ENCODE measurements around the gene ATRN. TPM values are rescaled to one million over a fixed set of nuclear protein-coding genes. Genes with fewer than 3 reads are reported as not detected.
A peak's percentile ranks its signal among the peaks of the same experiment; 100 is the strongest.

The ATRN gene
- total RNA-seq, 1 donor from 2014 or later, result 43.7 TPM

DNA sequence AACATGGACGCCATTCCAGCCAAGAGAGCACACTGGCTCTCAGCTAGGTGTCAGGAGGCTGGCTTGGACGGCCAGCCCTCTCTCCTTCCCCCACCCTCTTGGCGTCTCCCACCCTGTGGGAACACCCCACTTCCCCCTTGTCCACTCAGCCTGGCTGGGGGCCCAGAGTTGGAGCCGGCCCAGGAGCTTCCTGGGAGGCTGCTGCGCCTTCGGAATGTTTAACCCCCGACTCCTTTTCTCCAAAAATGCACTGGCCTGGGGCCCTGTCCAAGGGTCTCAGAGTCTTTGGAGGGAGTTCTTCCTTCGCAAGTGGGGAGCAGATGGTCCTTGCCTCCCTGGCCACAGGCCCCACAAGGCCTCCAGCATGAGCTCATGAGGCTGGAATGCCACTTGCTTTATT is 206.9 kb downstream of the ATRN start:
- peak; percentile 83 for DNase-seq

DNA sequence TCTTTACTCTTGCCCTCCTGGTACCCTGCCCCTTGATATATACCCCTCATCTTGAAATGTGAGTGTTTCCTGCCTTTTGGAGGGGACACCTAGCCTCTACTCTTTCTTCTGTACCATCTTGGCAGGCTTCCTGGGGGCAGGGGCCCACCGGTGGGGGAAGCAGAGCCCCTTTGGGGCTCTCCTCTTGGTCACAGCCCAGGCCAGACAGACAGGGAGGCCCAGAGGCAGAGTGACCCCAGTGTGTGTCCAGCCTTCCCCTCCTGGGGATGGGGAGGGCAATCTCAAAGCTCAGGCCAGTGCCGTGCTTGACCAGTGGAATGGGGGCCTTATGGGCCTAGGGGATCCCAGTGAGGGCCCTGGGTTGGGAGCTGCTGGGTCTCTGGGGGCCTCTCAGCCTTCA is 207.4 kb downstream of the ATRN start:
- no peak for DNase-seq

DNA sequence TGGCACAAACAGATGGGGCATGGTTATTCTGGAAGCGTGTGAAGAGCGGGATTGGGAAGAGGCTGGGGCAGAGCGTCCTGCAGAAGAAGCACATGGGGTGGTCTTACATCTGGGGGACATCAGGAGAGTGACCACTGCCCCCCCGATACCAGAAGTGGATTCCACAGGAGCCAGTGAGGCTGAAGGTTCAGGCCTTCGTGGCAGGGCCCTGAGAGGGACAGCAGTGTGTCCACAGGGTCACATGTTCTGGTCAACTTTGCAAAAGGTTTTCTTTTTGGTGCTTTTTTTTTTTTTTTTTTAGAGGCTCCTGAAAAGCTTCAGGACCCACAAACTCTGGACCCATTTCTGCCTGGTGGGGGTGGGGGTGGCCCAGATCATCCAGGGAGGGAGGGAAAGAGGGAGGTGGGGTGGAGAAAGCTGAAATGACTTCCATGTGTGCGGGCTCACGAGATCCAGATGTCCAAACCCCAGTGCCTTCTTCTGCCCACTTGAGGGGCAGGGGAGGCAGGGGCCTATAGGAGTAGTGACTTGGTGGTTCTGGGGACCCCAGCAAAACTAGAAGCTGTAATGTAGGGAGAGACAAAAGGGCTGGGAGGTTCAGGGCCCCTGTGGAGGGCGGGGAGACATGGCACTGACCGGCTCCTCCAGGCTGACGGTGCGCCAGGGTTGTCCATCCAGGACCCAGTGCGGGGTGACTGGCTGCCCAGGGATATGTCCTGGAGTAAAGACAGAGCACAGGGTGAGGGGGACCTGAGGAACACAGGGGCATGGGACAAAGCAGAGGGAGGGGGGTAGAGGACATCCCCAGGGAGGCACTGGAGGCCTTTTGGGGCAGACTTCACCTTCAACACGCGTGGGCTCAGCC is 208.3 kb downstream of the ATRN start:
- no peak for DNase-seq

DNA sequence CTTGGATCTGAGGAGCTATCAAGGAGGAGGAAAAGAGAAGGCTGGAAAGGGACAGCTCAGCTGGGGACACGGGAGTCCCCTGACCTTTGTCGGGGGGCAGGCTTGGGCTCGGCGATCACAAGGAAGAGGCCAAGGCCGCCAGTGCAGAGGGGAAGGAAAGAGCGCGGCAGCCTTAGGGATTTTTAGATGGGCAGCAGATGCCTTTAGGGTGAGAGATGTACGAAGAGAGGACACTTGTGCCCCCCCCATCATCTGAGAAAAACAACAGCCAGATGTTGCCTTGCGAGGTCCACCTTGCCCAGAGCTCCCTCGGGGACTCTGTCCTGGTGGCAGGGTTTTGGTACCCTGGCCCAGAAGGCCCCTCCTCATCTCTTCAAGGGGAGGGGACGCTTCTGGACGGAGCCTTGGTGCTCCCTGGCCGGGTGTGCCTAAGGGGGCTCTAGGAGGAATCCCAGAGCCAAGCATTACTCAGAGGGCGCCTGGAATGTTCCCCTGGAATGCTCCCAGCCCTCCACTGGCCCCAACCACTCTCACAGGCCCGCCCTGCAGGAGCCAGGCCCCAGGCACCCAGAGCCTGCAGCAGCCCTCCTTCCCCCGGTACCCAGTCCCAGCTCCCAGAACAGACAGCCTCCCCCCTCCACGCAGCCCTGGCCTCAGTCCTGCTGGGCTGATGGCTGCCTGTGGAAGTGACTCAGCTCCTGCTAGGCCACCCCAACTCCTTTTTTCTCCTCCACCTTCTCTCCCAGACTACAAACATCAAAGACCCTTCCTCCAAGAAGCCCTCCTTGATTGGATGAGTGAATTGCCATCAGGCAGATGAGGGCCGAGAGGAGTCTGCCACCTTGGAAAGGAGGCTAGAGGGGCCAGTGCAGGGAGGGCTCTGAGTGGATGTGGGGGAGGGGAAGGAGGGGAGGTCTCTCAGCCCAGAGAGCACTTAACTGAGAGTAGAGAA is 209.2 kb downstream of the ATRN start:
- peak; percentile 60 for DNase-seq

DNA sequence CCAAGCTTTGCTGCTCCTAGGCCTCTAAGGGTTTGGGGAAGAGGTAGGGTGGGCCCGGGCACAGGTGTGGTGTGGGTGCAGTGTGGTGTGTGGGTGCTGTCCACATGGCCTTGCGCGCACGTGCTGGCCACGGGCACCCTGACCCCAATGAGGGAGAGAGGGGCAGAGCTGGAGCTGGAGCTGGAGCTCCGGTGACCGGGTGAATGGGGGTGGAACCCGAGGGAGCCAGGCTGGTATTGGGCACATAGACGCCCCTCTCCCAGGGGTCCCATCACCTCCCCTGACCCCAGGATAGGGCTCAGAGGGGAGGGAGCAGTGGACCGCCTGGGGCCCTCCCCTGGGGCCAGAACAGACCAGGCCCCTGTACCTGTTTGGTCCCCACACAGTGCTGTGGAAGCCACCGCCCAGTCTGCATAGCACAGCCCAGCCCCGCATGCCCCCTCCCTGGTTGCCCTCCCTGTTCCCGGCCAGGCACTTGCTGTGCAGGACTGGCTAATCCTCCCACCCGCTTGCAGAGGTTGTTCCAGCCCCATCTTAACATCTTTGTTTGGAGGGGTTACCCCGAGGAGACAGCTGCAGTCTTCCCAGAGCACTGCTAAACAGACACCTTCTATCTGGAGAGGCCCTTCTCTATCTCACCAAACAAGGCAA is 210.0 kb downstream of the ATRN start:
- DNase-seq, result peak; percentile 47

DNA sequence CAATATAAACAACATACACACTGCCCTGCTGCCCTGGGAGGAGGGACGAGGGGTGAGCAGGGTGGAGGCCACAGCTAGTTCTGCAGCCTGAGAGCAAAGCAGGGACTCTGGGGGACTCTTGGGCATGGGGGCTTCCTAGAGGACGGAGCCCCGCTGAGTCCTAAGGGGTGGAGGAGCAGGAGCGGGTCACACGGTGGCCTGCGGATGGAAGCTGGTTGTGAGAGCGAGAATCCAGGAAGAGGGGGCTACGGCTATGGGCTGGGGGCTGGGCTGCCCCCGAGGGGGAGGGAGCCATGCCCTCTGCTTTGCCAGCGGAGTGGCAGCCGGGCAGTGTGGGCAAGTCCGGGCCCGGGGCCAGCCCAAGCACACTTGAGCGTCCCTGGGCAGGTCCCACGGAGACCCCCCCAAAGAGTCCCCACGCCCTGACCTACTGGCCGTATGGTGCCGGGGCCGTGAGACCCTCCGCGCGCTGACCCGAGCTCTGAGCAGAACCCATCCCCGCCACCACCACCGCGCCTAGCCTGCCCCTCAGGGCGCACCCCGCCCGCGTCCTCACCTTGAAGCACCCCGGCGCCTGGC is 210.6 kb downstream of the ATRN start:
- DNase-seq, result no peak

DNA sequence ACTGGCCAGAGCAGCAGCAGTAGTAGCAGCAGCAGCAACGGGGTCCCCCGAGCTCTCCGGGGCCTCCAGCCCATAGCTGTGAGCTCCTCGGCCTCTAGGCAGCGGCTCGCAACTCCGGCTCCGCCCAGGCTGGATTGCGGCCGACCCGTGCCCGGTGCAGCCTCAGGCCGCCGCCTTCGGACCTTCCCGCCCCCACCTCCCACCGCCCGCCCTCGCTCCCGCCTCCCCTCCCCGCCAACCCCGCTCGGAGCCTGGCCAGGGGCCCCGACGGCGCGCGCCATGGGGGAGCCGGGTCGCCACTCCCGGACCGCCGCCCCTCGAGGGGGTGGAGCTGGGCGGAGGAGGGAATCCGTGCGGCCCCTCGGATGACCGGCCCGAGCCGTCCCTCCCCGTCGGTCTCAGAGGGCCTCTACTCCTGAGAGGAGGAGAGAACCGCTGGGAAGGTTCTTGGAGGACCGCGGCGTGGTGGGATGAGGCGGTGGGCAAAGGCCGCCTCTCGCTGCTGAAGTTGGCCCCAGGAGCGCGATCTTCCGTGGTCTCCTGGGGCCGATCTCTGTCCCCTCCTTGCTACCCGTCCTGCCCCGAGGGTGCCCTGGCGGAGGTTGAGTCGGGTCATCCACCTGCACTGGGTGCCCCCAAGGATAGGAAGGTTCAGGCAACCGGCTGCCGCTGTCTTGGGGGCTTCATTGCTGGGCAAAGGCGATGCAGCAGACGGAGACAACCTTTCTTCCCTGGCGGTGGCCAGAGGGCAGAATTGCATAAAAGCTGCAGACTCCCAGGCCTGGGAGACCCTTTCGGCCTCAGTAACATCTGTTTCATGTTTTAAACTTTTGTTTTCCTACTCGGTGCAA is 211.3 kb downstream of the ATRN start, which contains the start of gene ADAM33:
Gene ADAM33, minus strand, starts transcription at position 80 of the 851 bp plus-strand sequence. Its CDS starts 6 bp downstream, at position 74.
- DNase-seq, result peak; percentile 54

DNA sequence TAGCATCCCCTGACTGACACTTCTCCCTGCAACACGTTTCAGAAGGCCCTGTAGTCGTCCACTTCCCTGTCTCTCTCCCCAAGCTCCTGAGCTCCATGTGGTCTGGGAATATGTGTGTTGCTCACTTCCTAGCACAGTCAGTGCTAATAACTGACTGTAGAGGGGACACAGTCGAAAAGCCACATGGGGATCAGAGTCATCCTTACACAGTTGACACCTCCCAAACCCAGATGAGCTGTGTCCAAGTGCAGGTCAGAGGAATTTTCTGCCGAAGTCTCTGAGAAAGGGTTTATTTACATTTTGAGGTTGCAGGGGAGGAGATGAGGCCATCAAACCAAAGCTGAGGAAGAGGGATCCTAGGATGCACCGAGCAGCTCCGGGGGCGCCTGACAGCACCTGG is 214.5 kb downstream of the ATRN start:
- no peak for DNase-seq

DNA sequence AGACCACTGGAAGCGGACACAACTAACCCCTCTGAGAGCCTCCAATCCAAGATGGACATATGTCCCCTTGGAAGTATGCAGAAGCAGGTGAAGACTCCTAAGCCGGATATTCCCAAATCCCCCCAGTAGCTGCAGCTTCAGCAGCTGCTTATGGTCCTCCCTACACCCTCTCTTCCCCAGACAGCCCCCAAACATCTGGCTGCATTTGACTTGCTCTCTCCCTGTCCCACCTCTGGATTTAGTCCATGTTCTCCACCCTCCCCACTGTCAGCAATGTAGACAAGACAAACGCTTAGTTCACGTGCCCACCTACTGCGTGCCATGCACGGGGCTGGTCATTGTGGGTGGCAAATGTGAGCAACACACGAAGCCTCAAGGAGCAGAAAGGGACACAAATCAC is 215.6 kb downstream of the ATRN start:
- peak; percentile 69 for DNase-seq

DNA sequence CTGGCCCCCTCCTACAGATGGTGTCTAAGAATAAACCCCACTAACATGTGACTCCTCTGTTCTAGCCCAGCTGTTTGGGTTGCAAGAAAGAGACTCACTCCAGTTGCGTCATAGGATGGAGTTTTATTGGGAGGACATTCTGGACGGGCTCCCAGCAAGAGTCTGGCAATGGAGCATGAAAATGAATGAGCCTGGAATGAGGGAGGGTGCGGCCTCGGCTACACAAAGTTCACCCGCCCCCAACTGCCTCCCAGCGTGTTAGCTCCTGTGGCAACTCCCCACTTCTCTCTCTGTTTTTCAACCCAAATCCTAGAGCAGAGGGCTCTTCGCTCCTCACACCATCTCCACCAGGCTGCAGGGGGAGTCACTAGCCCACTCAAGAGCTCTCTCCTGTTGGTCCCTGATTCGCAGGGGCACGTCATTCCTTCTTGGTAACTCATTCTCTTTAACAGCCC is 216.1 kb downstream of the ATRN start:
- peak; percentile 97 for DNase-seq

DNA sequence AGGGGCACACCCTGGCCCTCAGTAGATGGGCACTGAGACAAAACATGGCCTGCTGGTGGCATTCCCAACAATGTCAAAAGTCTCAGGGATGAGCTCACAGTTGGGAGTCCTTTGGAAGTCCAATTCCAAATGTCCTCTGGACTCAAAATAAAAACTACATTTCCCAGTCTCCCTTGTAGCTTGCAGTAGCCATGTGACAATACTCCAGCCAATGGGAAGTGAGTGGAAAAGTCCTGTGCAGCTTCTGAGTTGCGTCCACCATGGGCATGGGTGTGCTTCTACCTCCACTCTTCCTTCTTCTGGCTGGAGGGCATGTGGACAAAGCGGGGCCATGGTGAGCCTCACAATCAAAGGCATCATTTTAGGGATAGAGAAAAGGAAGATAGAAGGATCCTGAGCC is 216.8 kb downstream of the ATRN start:
- DNase-seq, result peak; percentile 76

DNA sequence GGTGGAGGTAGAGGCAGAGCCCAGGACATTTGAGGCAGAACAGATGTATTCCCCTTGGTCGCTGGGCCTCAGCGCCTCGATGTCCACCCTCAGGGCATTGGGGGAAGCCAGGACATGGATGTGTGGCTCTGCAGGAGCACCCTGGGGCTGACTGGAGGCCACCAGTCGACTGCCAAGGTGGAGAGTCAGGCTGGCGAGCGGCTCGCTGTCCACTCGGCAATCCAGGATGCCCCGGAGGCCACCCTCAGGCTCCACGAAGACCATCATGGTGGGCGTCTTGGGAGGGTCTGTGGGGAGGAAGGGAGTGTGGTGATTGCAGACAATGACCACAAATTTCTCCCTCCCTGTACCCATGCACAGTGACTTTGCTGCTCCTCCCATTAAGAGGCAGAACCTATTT is 219.2 kb downstream of the ATRN start:
- DNase-seq, result no peak

DNA sequence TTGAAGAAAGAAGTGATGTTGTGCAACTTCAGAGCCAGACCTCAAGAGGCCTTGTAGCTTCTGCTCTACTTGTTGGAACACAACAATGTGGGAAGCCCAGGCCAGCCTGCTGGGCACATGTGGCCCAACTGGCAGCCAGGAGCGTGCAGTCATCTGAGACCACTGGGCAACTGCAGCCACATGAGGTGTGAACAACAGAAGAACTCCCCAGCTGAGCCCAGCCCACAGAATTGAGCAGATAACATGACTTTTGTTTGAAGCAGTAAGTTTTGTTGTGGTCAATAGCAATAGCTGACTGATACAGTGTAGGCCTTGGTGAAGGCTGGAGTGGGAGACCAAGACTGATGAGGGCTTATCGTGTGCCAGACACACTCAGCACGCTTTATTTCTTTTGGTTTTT is 219.6 kb downstream of the ATRN start:
- no peak for DNase-seq

DNA sequence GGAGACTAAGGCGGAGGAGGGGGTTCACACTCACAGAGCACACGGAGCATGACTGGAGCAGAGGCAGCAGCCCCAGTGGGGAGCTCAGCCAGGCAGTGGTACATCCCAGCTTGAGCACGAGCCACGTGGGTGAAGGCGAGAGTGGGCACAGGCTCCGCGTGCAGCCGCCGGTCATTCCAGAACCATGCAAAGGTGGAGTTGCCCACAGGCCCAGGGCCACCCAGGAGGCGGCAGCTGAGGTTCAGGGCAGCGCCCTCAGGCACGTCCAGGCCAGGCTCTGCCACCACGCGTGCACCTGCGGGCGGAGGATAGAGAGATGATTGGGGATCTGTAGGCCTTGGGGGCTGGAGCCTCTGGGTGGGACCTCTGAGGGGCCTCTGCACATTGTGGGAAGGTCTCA is 220.5 kb downstream of the ATRN start:
- no peak for DNase-seq

DNA sequence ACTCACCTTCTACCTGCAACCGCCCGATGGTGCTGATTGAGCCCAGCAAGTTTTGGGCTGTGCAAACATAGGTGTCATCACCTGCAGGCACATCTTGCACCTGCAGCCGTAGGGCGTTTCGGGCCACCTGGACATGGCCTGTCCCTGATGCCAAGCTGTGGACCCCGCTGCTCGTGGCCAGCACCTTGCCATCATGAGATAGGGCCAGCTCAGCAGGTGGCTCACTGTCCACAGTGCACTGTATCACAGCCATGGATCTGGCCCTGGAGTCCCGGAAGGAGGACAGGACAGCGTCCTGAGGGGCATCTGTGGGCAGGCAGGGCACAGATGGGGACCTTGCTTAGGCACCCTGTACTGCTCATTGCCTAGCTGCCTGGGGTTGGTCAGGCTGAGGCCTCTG is 221.1 kb downstream of the ATRN start:
- no peak for DNase-seq

DNA sequence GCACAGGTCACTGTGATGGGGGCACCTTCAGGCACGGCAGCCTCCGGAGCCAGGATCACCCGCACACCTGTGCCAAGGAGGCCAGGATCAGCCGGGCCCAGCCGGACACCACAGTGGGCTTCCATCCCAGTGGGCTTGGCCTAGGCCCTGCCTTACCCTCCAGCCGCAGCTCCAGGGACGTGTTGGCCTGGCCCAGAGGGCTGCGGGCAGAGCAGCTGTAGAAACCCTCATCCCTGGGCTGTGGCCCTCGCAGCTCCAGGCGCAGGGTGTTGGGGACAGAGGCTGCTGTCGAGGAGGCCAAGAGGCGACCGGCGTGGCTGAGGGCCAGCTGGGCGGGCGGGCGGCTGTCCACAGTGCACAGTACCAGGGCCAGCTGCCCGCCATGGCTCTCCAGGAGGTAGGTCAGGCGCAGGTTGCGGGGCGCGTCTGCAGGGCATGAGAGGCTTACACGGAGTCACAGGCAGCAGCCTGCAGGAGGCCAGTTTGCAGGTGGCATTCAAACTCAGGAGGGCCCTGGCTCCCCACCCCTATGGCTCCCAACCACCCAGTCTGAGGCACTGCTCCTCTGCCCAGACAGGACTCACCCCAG is 222.0 kb downstream of the ATRN start:
- DNase-seq, result no peak

DNA sequence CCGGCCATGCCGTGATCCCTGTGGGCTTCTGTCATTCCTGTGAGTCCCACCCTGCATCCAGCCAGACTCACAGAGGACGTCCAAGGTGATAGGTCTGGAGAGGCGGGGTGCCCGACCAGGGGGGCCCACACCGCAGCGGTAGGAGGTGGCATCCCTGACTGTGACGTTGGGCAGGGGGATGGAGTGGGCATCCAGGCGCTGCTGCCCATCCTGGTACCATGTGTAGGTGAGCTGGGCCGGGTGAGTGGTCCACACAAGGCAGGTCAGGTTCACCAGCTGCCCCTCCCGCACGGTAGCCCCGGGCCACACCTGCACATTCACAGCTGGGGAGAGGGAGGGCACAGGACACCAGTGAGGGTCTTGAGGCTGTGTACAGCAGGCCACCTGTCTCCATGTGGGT is 222.6 kb downstream of the ATRN start:
- no peak for DNase-seq

DNA sequence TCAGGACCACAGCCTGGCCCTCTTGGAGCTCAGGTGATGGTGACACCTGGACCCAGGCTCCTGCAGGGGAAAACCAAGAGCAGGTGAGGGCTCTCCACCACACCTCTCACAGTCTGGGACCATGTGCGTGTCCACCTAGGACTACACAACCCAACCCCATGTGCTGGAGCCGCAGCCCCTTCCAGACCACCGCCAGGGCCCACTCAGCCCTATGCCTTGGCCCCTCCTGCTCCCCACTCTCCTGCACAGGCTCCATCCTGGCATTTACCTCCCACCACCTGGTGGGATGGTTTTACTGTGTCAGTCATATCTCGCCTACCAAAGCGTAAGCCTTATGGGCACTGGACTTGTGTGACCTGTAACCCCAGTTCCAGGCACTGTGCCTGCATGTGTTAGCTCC is 224.0 kb downstream of the ATRN start:
- no peak for DNase-seq

DNA sequence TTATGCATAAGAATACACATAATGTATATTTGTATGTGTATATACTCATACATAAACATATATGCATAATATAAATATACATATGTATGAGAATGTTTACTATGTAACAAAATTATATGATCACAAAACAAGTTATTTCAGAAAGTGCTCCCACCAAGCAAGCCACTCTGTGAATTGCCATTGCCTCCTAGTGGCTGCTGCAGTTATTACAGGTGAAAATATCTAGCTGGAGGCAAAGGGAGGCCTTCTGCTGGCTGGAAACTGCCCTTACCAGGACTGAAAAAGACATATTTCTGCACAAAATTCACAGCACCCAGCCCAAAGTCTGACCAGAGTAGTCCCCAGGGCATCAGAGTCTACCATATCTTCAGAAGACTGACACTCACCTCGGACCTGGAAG is 225.4 kb downstream of the ATRN start:
- DNase-seq, result no peak

DNA sequence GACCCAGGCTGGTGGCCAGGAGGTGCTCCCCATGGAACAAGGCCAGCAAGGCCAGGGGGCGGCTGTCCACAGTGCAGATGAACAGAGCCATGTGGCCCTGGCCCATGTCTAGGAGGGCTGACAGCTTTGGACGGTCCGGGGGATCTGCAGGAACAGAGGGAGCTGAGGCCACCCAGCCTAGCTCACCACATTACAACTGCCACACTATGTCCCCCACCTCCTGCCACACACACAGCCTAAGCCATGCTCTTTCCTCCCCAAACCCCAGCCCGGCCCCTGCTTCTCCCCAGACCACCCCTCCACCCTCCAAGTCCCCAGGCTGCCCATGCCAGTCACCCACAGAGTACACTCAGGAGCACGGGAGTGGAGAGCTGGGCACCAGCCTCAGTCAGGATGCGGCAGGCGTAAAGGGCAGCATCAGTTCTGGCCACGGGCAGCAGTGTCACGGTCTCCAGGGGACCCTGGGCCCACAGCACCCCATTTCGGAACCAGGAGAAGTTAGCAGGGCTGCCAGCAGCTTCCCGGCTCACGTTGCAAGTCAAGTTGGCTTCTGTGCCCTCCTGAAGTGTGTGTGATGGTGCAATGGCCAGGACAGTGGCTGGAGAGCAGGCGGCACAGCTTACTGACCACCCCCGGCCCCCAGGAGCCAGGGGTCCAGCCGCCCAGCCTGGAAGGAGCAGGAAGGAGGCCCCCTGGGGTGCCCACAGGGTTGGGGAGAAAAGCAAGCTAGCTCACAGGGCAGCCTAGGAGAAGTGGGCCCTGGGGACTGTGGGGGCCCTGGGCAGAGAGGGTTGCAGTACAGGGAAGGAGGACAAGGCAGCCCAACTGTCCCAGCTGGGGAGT is 226.1 kb downstream of the ATRN start:
- no peak for DNase-seq
